ENCODE measurements around the gene CMTR2. TPM values are rescaled to one million over a fixed set of nuclear protein-coding genes. Genes with fewer than 3 reads are reported as not detected.

CMTR2 gene
- polyA plus RNA-seq, 1 of the 3 experiments (the other 2 are of a cell fraction) = 7.2 TPM

GRCh38 chr16:71246309-71246708 lies 42.9 kb downstream of the CMTR2 start:
- H3K4me2 ChIP-seq = no peak overlapping the region
- ChIA-PET POLR2A (no interaction called here), CTCF (interaction anchor here (3.1 kb wide), 1 partner anchor 65 kb away, joined by 10 read pairs; no protein-coding TSS in a partner anchor)
- TF ChIP-seq CHD2 (IDR thresholded peaks at IDR 0.05; ENCODE audit: low read length, partially characterized antibody) (no peak), NFIC (IDR thresholded peaks at IDR 0.05; ENCODE audit: borderline replicate concordance) (no peak), TEAD4 (IDR thresholded peaks at IDR 0.05; ENCODE audit: borderline replicate concordance, insufficient read depth) (no peak)
- H3K9ac ChIP-seq = no peak overlapping the region
- H3F3A ChIP-seq (replicated peaks; ENCODE audit: insufficient read depth) = no peaks in the 10 kb centered on the region
- no peaks in the 10 kb centered on the region for H3K4me1 ChIP-seq (ENCODE audit: control insufficient read depth in 1 of 2, insufficient read depth in 2 of 2, low read depth in 1 of 2, low read length in 1 of 2)
- DNase-seq = no peak
- no peaks in the 10 kb centered on the region for H3K36me3 ChIP-seq (replicated peaks in 1 of 2; ENCODE audit: control insufficient read depth in 1 of 2, insufficient read depth in 2 of 2, low read length in 1 of 2)
- H3K27ac ChIP-seq (ENCODE audit: low read depth in 2 of 2, low read length in 1 of 2) = no peak overlapping the region
- H2AFZ ChIP-seq (ENCODE audit: low read depth) = no peak overlapping the region
- H3K79me2 ChIP-seq (ENCODE audit: insufficient read depth) = no peaks in the 10 kb centered on the region
- no peaks in the 10 kb centered on the region for H3K9me3 ChIP-seq
- no peaks in the 10 kb centered on the region for H3K9me2 ChIP-seq
- no peak overlapping the region for H3K4me3 ChIP-seq (ENCODE audit: low read depth in 2 of 2, low read length in 1 of 2)
- no peaks in the 10 kb centered on the region for H3K27me3 ChIP-seq (ENCODE audit: insufficient read depth)
- no peaks in the 10 kb centered on the region for H4K20me1 ChIP-seq (ENCODE audit: insufficient read depth)

- H3K9me3 ChIP-seq = no peaks in the 10 kb centered on the region
- H3K27ac ChIP-seq (ENCODE audit: low read depth in 2 of 2, low read length in 1 of 2) = no peak overlapping the region
- H3K4me1 ChIP-seq (ENCODE audit: control insufficient read depth in 1 of 2, insufficient read depth in 2 of 2, low read depth in 1 of 2, low read length in 1 of 2) = no peaks in the 10 kb centered on the region
- no peaks in the 10 kb centered on the region for H3K79me2 ChIP-seq (ENCODE audit: insufficient read depth)
- no peak overlapping the region for H3K4me3 ChIP-seq (ENCODE audit: low read depth in 2 of 2, low read length in 1 of 2)
- 73% methylated on average over 1 of the region's 1 CpG for WGBS (ENCODE audit: low lambda C conversion rate)
- no peak overlapping the region for H3K9ac ChIP-seq
- H3K9me2 ChIP-seq = no peaks in the 10 kb centered on the region
- no peak overlapping the region for H3K4me2 ChIP-seq
- H3K36me3 ChIP-seq (replicated peaks in 1 of 2; ENCODE audit: control insufficient read depth in 1 of 2, insufficient read depth in 2 of 2, low read length in 1 of 2) = no peaks in the 10 kb centered on the region
- POLR2A ChIA-PET = no interaction called here
- no peak for DNase-seq
- CTCF ChIA-PET = no interaction called here
- H4K20me1 ChIP-seq (ENCODE audit: insufficient read depth) = no peaks in the 10 kb centered on the region
- no peaks in the 10 kb centered on the region for H3F3A ChIP-seq (replicated peaks; ENCODE audit: insufficient read depth)
- H3K27me3 ChIP-seq (ENCODE audit: insufficient read depth) = no peaks in the 10 kb centered on the region
- H2AFZ ChIP-seq (ENCODE audit: low read depth) = no peak overlapping the region
- TF ChIP-seq MAX (IDR thresholded peaks at IDR 0.05; ENCODE audit: low read depth) (no peak), FOXJ3 (CRISPR knock-in tag; IDR thresholded peaks at IDR 0.05) (no peak), USF1 (IDR thresholded peaks at IDR 0.05; ENCODE audit: borderline replicate concordance, low read depth) (no peak), RCOR1 (IDR thresholded peaks at IDR 0.05; ENCODE audit: low read length) (no peak)
Measured at GRCh38 chr16:71244521-71244920, 44.7 kb downstream of the CMTR2 start.

- H3K9me3 ChIP-seq = no peaks in the 10 kb centered on the region
- no peaks in the 10 kb centered on the region for H3K79me2 ChIP-seq (ENCODE audit: insufficient read depth)
- no peak overlapping the region for H2AFZ ChIP-seq (ENCODE audit: low read depth)
- 0% methylated on average over 3 of the region's 3 CpGs for WGBS (ENCODE audit: low lambda C conversion rate)
- H3K4me2 ChIP-seq = no peak overlapping the region
- H3K27me3 ChIP-seq (ENCODE audit: insufficient read depth) = no peaks in the 10 kb centered on the region
- TF ChIP-seq RXRA (IDR thresholded peaks at IDR 0.05; ENCODE audit: borderline replicate concordance, low read depth) (no peak), SIN3A (IDR thresholded peaks at IDR 0.05; ENCODE audit: borderline replicate concordance, low read depth, low read length) (no peak), TCF12 (IDR thresholded peaks at IDR 0.05) (no peak), TEAD4 (IDR thresholded peaks at IDR 0.05; ENCODE audit: borderline replicate concordance, insufficient read depth) (no peak), EZH2phosphoT487 (IDR thresholded peaks at IDR 0.05; ENCODE audit: borderline replicate concordance, low read depth) (no peak), FOXJ3 (CRISPR knock-in tag; IDR thresholded peaks at IDR 0.05) (no peak), POLR2AphosphoS5 (IDR thresholded peaks at IDR 0.05; ENCODE audit: low read depth, low read length) (no peak), CTCF (IDR thresholded peaks at IDR 0.05) (no peak), JUND (IDR thresholded peaks at IDR 0.05) (no peak), FOSL2 (IDR thresholded peaks at IDR 0.05; ENCODE audit: borderline replicate concordance, low read depth) (no peak), EP300 (IDR thresholded peaks at IDR 0.05; ENCODE audit: borderline replicate concordance in 1 of 2, low read depth in 1 of 2, low read length in 1 of 2) (no peak), YY1 (IDR thresholded peaks at IDR 0.05; ENCODE audit: low read depth) (no peak), FOXM1 (IDR thresholded peaks at IDR 0.05; ENCODE audit: low read depth) (no peak), NRF1 (IDR thresholded peaks at IDR 0.05; ENCODE audit: low read depth, low read length) (no peak), SMC3 (IDR thresholded peaks at IDR 0.05; ENCODE audit: low read depth, low read length) (no peak)
- ChIA-PET CTCF (interaction anchor here (1.2 kb wide), 1 partner anchor 69 kb away, joined by 4 read pairs; no protein-coding TSS in a partner anchor), POLR2A (no interaction called here)
- DNase-seq = no peak
- H3K9me2 ChIP-seq = no peaks in the 10 kb centered on the region
- no peak overlapping the region for H3K4me3 ChIP-seq (ENCODE audit: low read depth in 2 of 2, low read length in 1 of 2)
- H3F3A ChIP-seq (replicated peaks; ENCODE audit: insufficient read depth) = no peaks in the 10 kb centered on the region
- no peak overlapping the region for H3K27ac ChIP-seq (ENCODE audit: low read depth in 2 of 2, low read length in 1 of 2)
- H3K4me1 ChIP-seq (ENCODE audit: control insufficient read depth in 1 of 2, insufficient read depth in 2 of 2, low read depth in 1 of 2, low read length in 1 of 2) = no peaks in the 10 kb centered on the region
- no peak overlapping the region for H3K9ac ChIP-seq
- H4K20me1 ChIP-seq (ENCODE audit: insufficient read depth) = no peaks in the 10 kb centered on the region
- no peaks in the 10 kb centered on the region for H3K36me3 ChIP-seq (replicated peaks in 1 of 2; ENCODE audit: control insufficient read depth in 1 of 2, insufficient read depth in 2 of 2, low read length in 1 of 2)
Measured at GRCh38 chr16:71242601-71243000, 46.6 kb downstream of the CMTR2 start.
